Measurements from ENCODE around the gene PRR5.

GRCh38 chr22:44678556-44679305 lies 23.3 kb upstream of the PRR5 start:
- TF ChIP-seq EZH2 (IDR thresholded peaks at IDR 0.05) (no peak), POLR2AphosphoS5 (IDR thresholded peaks at IDR 0.05; ENCODE audit: borderline replicate concordance, low read depth, low read length) (no peak), FOXP2 (optimal IDR thresholded peaks at IDR 0.05; ENCODE audit: control extremely low read depth, extremely low read length, insufficient read depth) (no peak)
